GM23338 (cell line): ENCODE data around the gene EML2. TPM values are rescaled to one million over a fixed set of nuclear protein-coding genes. Genes with fewer than 3 reads are reported as not detected.

Source experiments
- ATAC-seq: fragments of 200-7000 bp; cut with Tn5 transposase; 3 replicates; pipeline ENCODE4 v1.9.1; 2020
- DNase-seq: peaks from one replicate; pipeline ENCODE4 v3.0.0-alpha.2; 2015; ENCODE audit warnings: low spot score
- H2AFZ ChIP-seq: fragments of 200-600 bp; sonication (generic); 2 replicates; pipeline ENCODE4 v1.8.0; 2016; ENCODE audit warnings: antibody characterized with exemption, mild to moderate bottlenecking, moderate library complexity
- H3F3A ChIP-seq: fragments of 200-600 bp; sonication (generic); replicated peaks from 2 replicates; pipeline ENCODE4 v1.8.0; 2017; ENCODE audit warnings: antibody characterized with exemption, mixed run types, low read depth
- H3K27ac ChIP-seq: fragments of 200-600 bp; sonication (generic); 2 replicates; pipeline ENCODE4 v1.6.1; 2016; ENCODE audit warnings: low read depth
- H3K27me3 ChIP-seq: fragments of 200-600 bp; sonication (generic); 2 replicates; pipeline ENCODE4 v1.8.0; 2016; ENCODE audit warnings: mild to moderate bottlenecking, mixed run types, moderate library complexity; ENCODE audit not compliant: insufficient read depth
- H3K36me3 ChIP-seq: fragments of 200-600 bp; sonication (generic); 2 replicates; pipeline ENCODE4 v1.8.0; 2016; ENCODE audit warnings: mild to moderate bottlenecking; ENCODE audit not compliant: insufficient read depth
- H3K4me1 ChIP-seq: fragments of 200-600 bp; sonication (generic); 2 replicates; pipeline ENCODE4 v1.8.0; 2016; ENCODE audit warnings: mild to moderate bottlenecking, moderate library complexity; ENCODE audit not compliant: insufficient read depth
- H3K4me2 ChIP-seq: fragments of 200-600 bp; sonication (generic); 2 replicates; pipeline ENCODE4 v1.7.1; 2017; ENCODE audit warnings: mixed run types
- H3K4me3 ChIP-seq: fragments of 200-600 bp; sonication (generic); 2 replicates; pipeline ENCODE4 v1.6.1; 2016; ENCODE audit warnings: mixed run types
- H3K79me2 ChIP-seq: fragments of 200-600 bp; sonication (generic); replicated peaks from 2 replicates; pipeline ENCODE4 v1.8.0; 2017; ENCODE audit warnings: mild to moderate bottlenecking; ENCODE audit not compliant: insufficient read depth
- H3K9me2 ChIP-seq: fragments of 200-600 bp; sonication (generic); 2 replicates; pipeline ENCODE4 v1.8.0; 2017; ENCODE audit not compliant: insufficient read depth
- H4K20me1 ChIP-seq: fragments of 200-600 bp; sonication (generic); replicated peaks from 2 replicates; pipeline ENCODE4 v1.8.0; 2017; ENCODE audit warnings: mild to moderate bottlenecking; ENCODE audit not compliant: insufficient read depth
- H3K27ac Mint-ChIP-seq: 2 replicates; pipeline ENCODE4 v1.8.0; 2020; ENCODE audit warnings: inconsistent platforms, mild to moderate bottlenecking, moderate library complexity, mixed read lengths
- H3K27me3 Mint-ChIP-seq: 3 replicates; pipeline ENCODE4 v1.8.0; 2022; ENCODE audit warnings: low read depth, mild to moderate bottlenecking, moderate library complexity, mixed read lengths, inconsistent platforms; ENCODE audit not compliant: insufficient read depth, poor library complexity
- H3K36me3 Mint-ChIP-seq: 3 replicates; pipeline ENCODE4 v1.8.0; 2021; ENCODE audit warnings: low read depth, mild to moderate bottlenecking, inconsistent platforms, moderate library complexity, mixed read lengths
- H3K4me1 Mint-ChIP-seq: 3 replicates; pipeline ENCODE4 v1.8.0; 2020; ENCODE audit warnings: mild to moderate bottlenecking, inconsistent platforms, mixed read lengths
- H3K4me3 Mint-ChIP-seq: 3 replicates; pipeline ENCODE4 v1.8.0; 2021; ENCODE audit warnings: moderate library complexity, mild to moderate bottlenecking, inconsistent platforms, mixed read lengths
- H3K9me3 Mint-ChIP-seq: 3 replicates; pipeline ENCODE4 v1.8.0; 2020; ENCODE audit warnings: moderate library complexity, mild to moderate bottlenecking, inconsistent platforms, mixed read lengths
- CREB1 ChIP-seq: fragments of 250-450 bp; sonication (Bioruptor Pico); IDR thresholded peaks from 2 replicates; pipeline ENCODE4 v1.5.0; 2020; ENCODE audit warnings: low read depth, mild to moderate bottlenecking, moderate library complexity
- POLR2AphosphoS5 ChIP-seq: IDR thresholded peaks from 2 replicates; pipeline ENCODE4 v1.6.1; 2016; ENCODE audit warnings: antibody characterized with exemption, low read depth
- STAT1 ChIP-seq: IDR thresholded peaks from one replicate; pipeline ENCODE4 v1.6.1; 2016; ENCODE audit warnings: antibody characterized with exemption; ENCODE audit not compliant: unreplicated experiment
- ZNF114 ChIP-seq: fragments of 250-450 bp; sonication (Bioruptor Pico); IDR thresholded peaks from 2 replicates; pipeline ENCODE4 v1.5.0; 2020; ENCODE audit warnings: mild to moderate bottlenecking, moderate library complexity
- polyA plus RNA-seq: library from polyadenylated mRNA; unstranded; fragments of >200 nt; fragmentation: Nextera tagmentation; extraction: Ambion mirVana; gene quantifications from 2 replicates; pipeline ENCODE4 v1.2.1, GENCODE V29; 2016
- total RNA-seq: library from RNA; depleted of rRNA; stranded (reverse); fragments of >200 nt; shearing (Covaris generic); gene quantifications from 2 replicates; pipeline ENCODE4 v1.2.3, GENCODE V29; 2014
- TF ChIP-seq, protein P1 (sequence below): IDR thresholded peaks from one replicate; pipeline ENCODE4 v1.6.1; 2018; ENCODE audit warnings: antibody characterized with exemption; ENCODE audit not compliant: unreplicated experiment
- TF ChIP-seq, protein P2 (sequence below): fragments of 250-450 bp; sonication (Bioruptor Pico); IDR thresholded peaks from 2 replicates; pipeline ENCODE4 v1.5.0; 2020; ENCODE audit warnings: mild to moderate bottlenecking, moderate library complexity

EML2 gene
- total and polyA plus RNA-seq, 2 experiments from 2014 or later, result 7.1 to 33.9 TPM

DNA sequence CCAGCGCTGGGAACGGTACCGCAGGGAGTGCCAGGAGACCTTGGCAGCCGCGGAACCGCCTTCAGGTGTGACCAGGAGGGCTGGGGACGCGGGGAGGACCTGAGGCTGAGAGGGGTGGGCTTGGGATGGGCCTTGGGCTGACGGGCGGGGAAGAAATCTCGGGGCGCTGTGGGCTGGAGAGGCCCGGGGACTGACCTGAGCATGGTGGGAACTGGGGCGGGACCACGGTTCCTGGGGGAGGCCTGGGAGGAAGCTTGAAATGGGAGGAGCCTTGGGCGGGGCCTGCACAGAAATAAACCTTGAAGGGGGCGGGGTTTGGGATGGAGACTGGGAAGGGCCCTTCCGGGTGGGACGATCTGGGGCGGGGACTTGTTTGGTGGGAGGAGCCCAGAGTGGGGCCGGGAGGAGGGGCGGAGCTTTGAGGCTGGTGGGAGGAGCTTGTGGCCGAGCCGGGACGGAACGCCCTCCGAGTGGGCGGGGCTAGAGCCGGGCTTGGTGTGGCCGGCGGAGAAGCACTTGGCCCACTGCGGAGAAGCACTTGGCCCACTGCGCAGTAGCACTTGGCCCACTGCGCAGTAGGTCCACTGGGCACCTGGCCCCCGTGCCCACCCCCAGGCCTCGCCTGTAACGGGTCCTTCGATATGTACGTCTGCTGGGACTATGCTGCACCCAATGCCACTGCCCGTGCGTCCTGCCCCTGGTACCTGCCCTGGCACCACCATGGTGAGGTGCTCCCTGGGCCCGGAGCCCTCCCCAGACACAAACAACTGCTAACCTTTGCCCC lies 31.7 kb upstream of the EML2 start:
- no peaks in the 10 kb centered on the region for H3K79me2 ChIP-seq
- TF ChIP-seq POLR2AphosphoS5 (peak; percentile 58), STAT1 (no peak), ZNF114 (CRISPR knock-in tag) (no peak), CREB1 (CRISPR knock-in tag) (no peak)
- TF ChIP-seq, protein P1, sequence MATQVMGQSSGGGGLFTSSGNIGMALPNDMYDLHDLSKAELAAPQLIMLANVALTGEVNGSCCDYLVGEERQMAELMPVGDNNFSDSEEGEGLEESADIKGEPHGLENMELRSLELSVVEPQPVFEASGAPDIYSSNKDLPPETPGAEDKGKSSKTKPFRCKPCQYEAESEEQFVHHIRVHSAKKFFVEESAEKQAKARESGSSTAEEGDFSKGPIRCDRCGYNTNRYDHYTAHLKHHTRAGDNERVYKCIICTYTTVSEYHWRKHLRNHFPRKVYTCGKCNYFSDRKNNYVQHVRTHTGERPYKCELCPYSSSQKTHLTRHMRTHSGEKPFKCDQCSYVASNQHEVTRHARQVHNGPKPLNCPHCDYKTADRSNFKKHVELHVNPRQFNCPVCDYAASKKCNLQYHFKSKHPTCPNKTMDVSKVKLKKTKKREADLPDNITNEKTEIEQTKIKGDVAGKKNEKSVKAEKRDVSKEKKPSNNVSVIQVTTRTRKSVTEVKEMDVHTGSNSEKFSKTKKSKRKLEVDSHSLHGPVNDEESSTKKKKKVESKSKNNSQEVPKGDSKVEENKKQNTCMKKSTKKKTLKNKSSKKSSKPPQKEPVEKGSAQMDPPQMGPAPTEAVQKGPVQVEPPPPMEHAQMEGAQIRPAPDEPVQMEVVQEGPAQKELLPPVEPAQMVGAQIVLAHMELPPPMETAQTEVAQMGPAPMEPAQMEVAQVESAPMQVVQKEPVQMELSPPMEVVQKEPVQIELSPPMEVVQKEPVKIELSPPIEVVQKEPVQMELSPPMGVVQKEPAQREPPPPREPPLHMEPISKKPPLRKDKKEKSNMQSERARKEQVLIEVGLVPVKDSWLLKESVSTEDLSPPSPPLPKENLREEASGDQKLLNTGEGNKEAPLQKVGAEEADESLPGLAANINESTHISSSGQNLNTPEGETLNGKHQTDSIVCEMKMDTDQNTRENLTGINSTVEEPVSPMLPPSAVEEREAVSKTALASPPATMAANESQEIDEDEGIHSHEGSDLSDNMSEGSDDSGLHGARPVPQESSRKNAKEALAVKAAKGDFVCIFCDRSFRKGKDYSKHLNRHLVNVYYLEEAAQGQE, result no peak
- TF ChIP-seq, protein P2, sequence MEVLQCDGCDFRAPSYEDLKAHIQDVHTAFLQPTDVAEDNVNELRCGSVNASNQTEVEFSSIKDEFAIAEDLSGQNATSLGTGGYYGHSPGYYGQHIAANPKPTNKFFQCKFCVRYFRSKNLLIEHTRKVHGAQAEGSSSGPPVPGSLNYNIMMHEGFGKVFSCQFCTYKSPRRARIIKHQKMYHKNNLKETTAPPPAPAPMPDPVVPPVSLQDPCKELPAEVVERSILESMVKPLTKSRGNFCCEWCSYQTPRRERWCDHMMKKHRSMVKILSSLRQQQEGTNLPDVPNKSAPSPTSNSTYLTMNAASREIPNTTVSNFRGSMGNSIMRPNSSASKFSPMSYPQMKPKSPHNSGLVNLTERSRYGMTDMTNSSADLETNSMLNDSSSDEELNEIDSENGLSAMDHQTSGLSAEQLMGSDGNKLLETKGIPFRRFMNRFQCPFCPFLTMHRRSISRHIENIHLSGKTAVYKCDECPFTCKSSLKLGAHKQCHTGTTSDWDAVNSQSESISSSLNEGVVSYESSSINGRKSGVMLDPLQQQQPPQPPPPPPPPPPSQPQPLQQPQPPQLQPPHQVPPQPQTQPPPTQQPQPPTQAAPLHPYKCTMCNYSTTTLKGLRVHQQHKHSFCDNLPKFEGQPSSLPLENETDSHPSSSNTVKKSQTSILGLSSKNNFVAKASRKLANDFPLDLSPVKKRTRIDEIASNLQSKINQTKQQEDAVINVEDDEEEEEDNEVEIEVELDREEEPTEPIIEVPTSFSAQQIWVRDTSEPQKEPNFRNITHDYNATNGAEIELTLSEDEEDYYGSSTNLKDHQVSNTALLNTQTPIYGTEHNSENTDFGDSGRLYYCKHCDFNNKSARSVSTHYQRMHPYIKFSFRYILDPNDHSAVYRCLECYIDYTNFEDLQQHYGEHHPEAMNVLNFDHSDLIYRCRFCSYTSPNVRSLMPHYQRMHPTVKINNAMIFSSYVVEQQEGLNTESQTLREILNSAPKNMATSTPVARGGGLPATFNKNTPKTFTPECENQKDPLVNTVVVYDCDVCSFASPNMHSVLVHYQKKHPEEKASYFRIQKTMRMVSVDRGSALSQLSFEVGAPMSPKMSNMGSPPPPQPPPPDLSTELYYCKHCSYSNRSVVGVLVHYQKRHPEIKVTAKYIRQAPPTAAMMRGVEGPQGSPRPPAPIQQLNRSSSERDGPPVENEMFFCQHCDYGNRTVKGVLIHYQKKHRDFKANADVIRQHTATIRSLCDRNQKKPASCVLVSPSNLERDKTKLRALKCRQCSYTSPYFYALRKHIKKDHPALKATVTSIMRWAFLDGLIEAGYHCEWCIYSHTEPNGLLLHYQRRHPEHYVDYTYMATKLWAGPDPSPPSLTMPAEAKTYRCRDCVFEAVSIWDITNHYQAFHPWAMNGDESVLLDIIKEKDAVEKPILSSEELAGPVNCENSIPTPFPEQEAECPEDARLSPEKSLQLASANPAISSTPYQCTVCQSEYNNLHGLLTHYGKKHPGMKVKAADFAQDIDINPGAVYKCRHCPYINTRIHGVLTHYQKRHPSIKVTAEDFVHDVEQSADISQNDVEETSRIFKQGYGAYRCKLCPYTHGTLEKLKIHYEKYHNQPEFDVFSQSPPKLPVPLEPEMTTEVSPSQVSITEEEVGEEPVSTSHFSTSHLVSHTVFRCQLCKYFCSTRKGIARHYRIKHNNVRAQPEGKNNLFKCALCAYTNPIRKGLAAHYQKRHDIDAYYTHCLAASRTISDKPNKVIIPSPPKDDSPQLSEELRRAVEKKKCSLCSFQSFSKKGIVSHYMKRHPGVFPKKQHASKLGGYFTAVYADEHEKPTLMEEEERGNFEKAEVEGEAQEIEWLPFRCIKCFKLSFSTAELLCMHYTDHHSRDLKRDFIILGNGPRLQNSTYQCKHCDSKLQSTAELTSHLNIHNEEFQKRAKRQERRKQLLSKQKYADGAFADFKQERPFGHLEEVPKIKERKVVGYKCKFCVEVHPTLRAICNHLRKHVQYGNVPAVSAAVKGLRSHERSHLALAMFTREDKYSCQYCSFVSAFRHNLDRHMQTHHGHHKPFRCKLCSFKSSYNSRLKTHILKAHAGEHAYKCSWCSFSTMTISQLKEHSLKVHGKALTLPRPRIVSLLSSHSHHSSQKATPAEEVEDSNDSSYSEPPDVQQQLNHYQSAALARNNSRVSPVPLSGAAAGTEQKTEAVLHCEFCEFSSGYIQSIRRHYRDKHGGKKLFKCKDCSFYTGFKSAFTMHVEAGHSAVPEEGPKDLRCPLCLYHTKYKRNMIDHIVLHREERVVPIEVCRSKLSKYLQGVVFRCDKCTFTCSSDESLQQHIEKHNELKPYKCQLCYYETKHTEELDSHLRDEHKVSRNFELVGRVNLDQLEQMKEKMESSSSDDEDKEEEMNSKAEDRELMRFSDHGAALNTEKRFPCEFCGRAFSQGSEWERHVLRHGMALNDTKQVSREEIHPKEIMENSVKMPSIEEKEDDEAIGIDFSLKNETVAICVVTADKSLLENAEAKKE (CRISPR knock-in tag), result no peak
- H2AFZ ChIP-seq, result peak overlapping the region; percentile 89
- H3K4me3 ChIP-seq, result peak overlapping the region; percentile 78
- peaks cover 20% of the 10 kb centered on the region for H3F3A ChIP-seq
- ATAC-seq (peak; percentile 71), DNase-seq (peak; percentile 99)
- H3K4me2 ChIP-seq, result peak overlapping the region; percentile 90
- Mint-ChIP-seq H3K27me3 (peaks cover 45% of the 10 kb centered on the region), H3K9me3 (no peaks in the 10 kb centered on the region; the same call in 2 of the 3 replicates), H3K4me3 (peak overlapping the region; percentile 71), H3K27ac (no peak overlapping the region), H3K36me3 (no peaks in the 10 kb centered on the region; the same call in 2 of the 3 replicates), H3K4me1 (peaks cover 22% of the 10 kb centered on the region)
- peaks cover 16% of the 10 kb centered on the region; the same call in 1 of the 2 replicates for H3K4me1 ChIP-seq
- H3K9me2 ChIP-seq, result no peaks in the 10 kb centered on the region
- H3K27me3 ChIP-seq, result peaks cover 43% of the 10 kb centered on the region
- H4K20me1 ChIP-seq, result no peaks in the 10 kb centered on the region; the same call in 1 of the 2 replicates
- no peak overlapping the region for H3K27ac ChIP-seq
- no peaks in the 10 kb centered on the region for H3K36me3 ChIP-seq
